Measurements from ENCODE around the gene HDAC7. TPM values are rescaled to one million over a fixed set of nuclear protein-coding genes. Genes with fewer than 3 reads are reported as not detected.

Gene HDAC7
- total and polyA plus RNA-seq, 2 of the 13 experiments (the other 11 are each of a cell fraction or from before 2014, with no cell fraction given): 4.6 to 10.8 TPM

DNA sequence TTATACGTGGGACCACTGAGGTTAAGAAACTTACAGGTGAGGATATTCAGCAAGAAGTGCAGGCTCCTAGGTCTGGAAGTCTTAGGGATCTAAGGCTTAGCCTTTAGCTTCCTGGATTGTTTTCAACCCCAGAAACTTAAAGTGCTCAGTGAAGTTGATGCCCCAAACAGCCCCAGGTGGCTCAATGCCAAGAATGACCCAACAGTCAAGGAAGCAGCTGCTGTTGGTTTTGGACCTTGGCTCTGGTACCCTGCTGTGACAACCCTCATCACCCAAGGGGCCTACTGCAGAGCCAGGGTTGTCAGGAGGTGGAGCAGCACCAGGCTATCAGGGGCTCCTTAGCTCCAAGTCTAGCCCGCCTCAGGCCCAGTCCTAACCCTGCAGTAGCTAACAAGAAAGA is 48.3 kb upstream of the HDAC7 start:
- Histone ChIP-seq H4K20me1 (ENCODE audit: insufficient read depth, low read length) (no peaks in the 10 kb centered on the region), H3K9me3 (ENCODE audit: low read length) (no peaks in the 10 kb centered on the region), H3K4me1 (ENCODE audit: insufficient read depth, low read length) (peaks cover 24% of the 10 kb centered on the region), H3K9ac (ENCODE audit: insufficient read depth, low read depth, low read length) (no peak overlapping the region), H3K4me2 (ENCODE audit: low read depth, low read length) (no peak overlapping the region), H3K4me3 (replicated peaks in 1 of 3; ENCODE audit: insufficient read depth in 1 of 3, low read depth in 2 of 3, low read length in 3 of 3) (no peak overlapping the region), H3K27ac (ENCODE audit: extremely low read length, insufficient read depth, low read length) (no peak overlapping the region), H3K27me3 (ENCODE audit: control insufficient read depth in 1 of 2, insufficient read depth in 2 of 2, low read length in 2 of 2) (no peaks in the 10 kb centered on the region), H2AFZ (ENCODE audit: low read length) (no peak overlapping the region), H3K79me2 (ENCODE audit: insufficient read depth, low read length) (no peaks in the 10 kb centered on the region), H3K36me3 (replicated peaks in 1 of 2; ENCODE audit: control insufficient read depth in 1 of 2, insufficient read depth in 2 of 2, low read length in 2 of 2) (no peaks in the 10 kb centered on the region)
- ChIA-PET POLR2A (no interaction called here), CTCF (ENCODE audit: low intra/inter-chr PET ratio, low total read pairs) (no interaction called here)
- BruUV-seq (replicated peaks): no TSS peak
- FAIRE-seq (no peak), DNase-seq (ENCODE audit: low spot score) (no peak), ATAC-seq (no peak)
- intact Hi-C loops (cut with micrococcal nuclease; ENCODE audit: unreplicated experiment): no loop called here
- 25% methylated on average over 1 of the region's 2 CpGs for WGBS (ENCODE audit: low lambda C conversion rate)
- in situ Hi-C loops (cut with HindIII; ENCODE audit: extremely low pct_ligation_motif_present, low pct_unique_long_range_greater_than_20kb): no loop called here
- TF ChIP-seq, protein P1, sequence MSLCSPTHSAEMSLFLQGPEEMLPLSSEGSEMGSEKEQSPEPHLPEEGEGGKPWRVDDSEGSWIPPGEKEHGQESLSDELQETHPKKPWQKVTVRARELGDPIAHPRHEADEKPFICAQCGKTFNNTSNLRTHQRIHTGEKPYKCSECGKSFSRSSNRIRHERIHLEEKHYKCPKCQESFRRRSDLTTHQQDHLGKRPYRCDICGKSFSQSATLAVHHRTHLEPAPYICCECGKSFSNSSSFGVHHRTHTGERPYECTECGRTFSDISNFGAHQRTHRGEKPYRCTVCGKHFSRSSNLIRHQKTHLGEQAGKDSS (CRISPR knock-in tag; IDR thresholded peaks at IDR 0.05; ENCODE audit: borderline replicate concordance, low read depth): no peak
- TF ChIP-seq ZNF337 (CRISPR knock-in tag; IDR thresholded peaks at IDR 0.05; ENCODE audit: borderline replicate concordance, low read depth) (no peak), GZF1 (CRISPR knock-in tag; IDR thresholded peaks at IDR 0.05) (no peak), YEATS4 (CRISPR knock-in tag; IDR thresholded peaks at IDR 0.05; ENCODE audit: borderline replicate concordance) (no peak), ZNF563 (CRISPR knock-in tag; IDR thresholded peaks at IDR 0.05) (no peak), IKZF4 (CRISPR knock-in tag; IDR thresholded peaks at IDR 0.05; ENCODE audit: borderline replicate concordance, low read depth, not compliant biosample characterization) (no peak), HOXA9 (CRISPR knock-in tag; IDR thresholded peaks at IDR 0.05; ENCODE audit: borderline replicate concordance) (no peak), ZNF816 (CRISPR knock-in tag; IDR thresholded peaks at IDR 0.05; ENCODE audit: borderline replicate concordance) (no peak), TCF7L2 (IDR thresholded peaks at IDR 0.05; ENCODE audit: low read depth, low read length) (no peak), AHR (CRISPR knock-in tag; IDR thresholded peaks at IDR 0.05) (no peak), ZNF766 (CRISPR knock-in tag; IDR thresholded peaks at IDR 0.05; ENCODE audit: borderline replicate concordance) (no peak), PHF21A (CRISPR knock-in tag; IDR thresholded peaks at IDR 0.05) (no peak)
- TF ChIP-seq, protein P2, sequence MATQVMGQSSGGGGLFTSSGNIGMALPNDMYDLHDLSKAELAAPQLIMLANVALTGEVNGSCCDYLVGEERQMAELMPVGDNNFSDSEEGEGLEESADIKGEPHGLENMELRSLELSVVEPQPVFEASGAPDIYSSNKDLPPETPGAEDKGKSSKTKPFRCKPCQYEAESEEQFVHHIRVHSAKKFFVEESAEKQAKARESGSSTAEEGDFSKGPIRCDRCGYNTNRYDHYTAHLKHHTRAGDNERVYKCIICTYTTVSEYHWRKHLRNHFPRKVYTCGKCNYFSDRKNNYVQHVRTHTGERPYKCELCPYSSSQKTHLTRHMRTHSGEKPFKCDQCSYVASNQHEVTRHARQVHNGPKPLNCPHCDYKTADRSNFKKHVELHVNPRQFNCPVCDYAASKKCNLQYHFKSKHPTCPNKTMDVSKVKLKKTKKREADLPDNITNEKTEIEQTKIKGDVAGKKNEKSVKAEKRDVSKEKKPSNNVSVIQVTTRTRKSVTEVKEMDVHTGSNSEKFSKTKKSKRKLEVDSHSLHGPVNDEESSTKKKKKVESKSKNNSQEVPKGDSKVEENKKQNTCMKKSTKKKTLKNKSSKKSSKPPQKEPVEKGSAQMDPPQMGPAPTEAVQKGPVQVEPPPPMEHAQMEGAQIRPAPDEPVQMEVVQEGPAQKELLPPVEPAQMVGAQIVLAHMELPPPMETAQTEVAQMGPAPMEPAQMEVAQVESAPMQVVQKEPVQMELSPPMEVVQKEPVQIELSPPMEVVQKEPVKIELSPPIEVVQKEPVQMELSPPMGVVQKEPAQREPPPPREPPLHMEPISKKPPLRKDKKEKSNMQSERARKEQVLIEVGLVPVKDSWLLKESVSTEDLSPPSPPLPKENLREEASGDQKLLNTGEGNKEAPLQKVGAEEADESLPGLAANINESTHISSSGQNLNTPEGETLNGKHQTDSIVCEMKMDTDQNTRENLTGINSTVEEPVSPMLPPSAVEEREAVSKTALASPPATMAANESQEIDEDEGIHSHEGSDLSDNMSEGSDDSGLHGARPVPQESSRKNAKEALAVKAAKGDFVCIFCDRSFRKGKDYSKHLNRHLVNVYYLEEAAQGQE (IDR thresholded peaks at IDR 0.05; ENCODE audit: borderline replicate concordance in 1 of 2, low read depth in 1 of 2, low read length in 2 of 2): no peak
- TF ChIP-seq, protein P3, sequence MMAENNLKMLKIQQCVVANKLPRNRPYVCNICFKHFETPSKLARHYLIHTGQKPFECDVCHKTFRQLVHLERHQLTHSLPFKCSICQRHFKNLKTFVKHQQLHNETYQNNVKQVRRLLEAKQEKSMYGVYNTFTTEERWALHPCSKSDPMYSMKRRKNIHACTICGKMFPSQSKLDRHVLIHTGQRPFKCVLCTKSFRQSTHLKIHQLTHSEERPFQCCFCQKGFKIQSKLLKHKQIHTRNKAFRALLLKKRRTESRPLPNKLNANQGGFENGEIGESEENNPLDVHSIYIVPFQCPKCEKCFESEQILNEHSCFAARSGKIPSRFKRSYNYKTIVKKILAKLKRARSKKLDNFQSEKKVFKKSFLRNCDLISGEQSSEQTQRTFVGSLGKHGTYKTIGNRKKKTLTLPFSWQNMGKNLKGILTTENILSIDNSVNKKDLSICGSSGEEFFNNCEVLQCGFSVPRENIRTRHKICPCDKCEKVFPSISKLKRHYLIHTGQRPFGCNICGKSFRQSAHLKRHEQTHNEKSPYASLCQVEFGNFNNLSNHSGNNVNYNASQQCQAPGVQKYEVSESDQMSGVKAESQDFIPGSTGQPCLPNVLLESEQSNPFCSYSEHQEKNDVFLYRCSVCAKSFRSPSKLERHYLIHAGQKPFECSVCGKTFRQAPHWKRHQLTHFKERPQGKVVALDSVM (CRISPR knock-in tag; IDR thresholded peaks at IDR 0.05): no peak
- TF ChIP-seq, protein P4, sequence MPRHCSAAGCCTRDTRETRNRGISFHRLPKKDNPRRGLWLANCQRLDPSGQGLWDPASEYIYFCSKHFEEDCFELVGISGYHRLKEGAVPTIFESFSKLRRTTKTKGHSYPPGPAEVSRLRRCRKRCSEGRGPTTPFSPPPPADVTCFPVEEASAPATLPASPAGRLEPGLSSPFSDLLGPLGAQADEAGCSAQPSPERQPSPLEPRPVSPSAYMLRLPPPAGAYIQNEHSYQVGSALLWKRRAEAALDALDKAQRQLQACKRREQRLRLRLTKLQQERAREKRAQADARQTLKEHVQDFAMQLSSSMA (CRISPR knock-in tag; IDR thresholded peaks at IDR 0.05): no peak
- TF ChIP-seq, protein P5, sequence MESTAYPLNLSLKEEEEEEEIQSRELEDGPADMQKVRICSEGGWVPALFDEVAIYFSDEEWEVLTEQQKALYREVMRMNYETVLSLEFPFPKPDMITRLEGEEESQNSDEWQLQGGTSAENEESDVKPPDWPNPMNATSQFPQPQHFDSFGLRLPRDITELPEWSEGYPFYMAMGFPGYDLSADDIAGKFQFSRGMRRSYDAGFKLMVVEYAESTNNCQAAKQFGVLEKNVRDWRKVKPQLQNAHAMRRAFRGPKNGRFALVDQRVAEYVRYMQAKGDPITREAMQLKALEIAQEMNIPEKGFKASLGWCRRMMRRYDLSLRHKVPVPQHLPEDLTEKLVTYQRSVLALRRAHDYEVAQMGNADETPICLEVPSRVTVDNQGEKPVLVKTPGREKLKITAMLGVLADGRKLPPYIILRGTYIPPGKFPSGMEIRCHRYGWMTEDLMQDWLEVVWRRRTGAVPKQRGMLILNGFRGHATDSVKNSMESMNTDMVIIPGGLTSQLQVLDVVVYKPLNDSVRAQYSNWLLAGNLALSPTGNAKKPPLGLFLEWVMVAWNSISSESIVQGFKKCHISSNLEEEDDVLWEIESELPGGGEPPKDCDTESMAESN (CRISPR knock-in tag; conservative IDR thresholded peaks at IDR 0.05): no peak

Data from HepG2 (cell line).